SJCRH30 (cell line): ENCODE results near the gene SURF6. TPM values are rescaled to one million over a fixed set of nuclear protein-coding genes. Genes with fewer than 3 reads are reported as not detected.
A peak's percentile ranks its signal among the peaks of the same experiment; 100 is the strongest.
"Not testable (repeated sequence)": the region's sequence is repeated elsewhere in the genome, so short reads cannot be mapped to it uniquely, and the experiment has no call there.

Source experiments
- DNase-seq, 2 experiments: peaks; one replicate each; pipeline ENCODE4 v3.0.0-alpha.2; 2015 to 2020
- H3K27ac ChIP-seq: fragments of 250-450 bp; sonication (Bioruptor Pico); 2 replicates; pipeline ENCODE4 v1.5.1; 2020; ENCODE audit warnings: mild to moderate bottlenecking, moderate library complexity
- H3K27me3 ChIP-seq: fragments of 250-450 bp; sonication (Bioruptor Pico); 2 replicates; pipeline ENCODE4 v1.5.1; 2020; ENCODE audit warnings: mild to moderate bottlenecking, moderate library complexity
- H3K36me3 ChIP-seq: fragments of 250-450 bp; sonication (Bioruptor Pico); 2 replicates; pipeline ENCODE4 v1.5.1; 2020; ENCODE audit warnings: mild to moderate bottlenecking, moderate library complexity
- H3K4me1 ChIP-seq: fragments of 250-450 bp; sonication (Bioruptor Pico); 2 replicates; pipeline ENCODE4 v1.5.1; 2020; ENCODE audit warnings: mild to moderate bottlenecking, moderate library complexity
- H3K4me3 ChIP-seq: fragments of 250-450 bp; sonication (Bioruptor Pico); 2 replicates; pipeline ENCODE4 v1.5.1; 2020; ENCODE audit warnings: mild to moderate bottlenecking, moderate library complexity
- H3K9me3 ChIP-seq: fragments of 250-450 bp; sonication (Bioruptor Pico); replicated peaks from 2 replicates; pipeline ENCODE4 v1.5.1; 2020; ENCODE audit warnings: mild to moderate bottlenecking, moderate library complexity
- total RNA-seq: library from RNA; depleted of rRNA; stranded (reverse); fragments of >200 nt; shearing (Covaris generic); gene quantifications from 2 replicates; pipeline ENCODE4 v1.2.3, GENCODE V29; 2014; rRNA removed

The SURF6 gene
- total RNA-seq, result 27.8 and 29.2 TPM in 2 replicates

DNA sequence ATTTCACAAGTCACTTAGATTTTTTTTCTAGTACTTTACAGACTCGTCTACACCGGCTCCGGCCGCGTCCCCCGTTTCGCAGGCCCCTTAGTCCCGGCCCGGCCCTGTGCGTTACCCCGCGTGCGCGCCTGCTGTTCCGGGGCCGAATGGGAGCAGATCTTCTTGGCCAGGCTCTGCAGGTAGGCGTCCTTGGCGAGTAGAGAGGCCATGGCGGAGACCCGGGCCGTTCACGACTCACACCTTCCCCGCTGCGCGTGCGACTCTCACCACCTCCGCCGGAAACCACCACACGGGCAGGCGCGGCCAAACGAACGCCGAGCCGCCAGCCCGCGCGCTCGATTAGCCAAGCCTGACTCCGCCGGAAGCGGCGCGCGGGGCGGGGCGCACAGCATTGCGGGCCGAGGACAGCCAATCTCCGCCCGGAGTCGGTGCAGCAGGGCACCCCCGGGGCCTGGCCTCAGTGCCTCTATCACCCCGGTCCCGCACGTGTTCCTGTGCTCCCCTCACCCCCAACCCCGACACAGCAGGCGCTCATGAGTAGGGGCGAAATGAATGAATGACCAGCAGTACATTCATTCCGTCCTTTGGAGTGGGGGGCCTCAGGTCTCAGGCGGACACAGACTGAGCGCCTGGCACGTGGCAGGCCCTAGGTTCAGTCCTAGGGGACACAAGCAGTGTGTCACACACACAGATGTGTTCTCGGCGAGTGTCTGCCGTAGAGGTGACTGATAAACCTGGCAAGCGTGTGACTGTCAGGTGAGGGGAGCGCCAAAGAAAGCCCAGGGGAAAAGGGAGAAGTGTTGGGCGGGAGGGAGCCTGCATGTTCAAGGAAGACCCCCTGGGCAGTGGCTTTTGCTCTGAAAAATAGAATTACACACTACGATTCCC is at the start of gene SURF6:
Gene SURF6, minus strand, starts transcription at position 265 of the 888 bp plus-strand sequence. Its CDS starts 56 bp downstream, at position 209.
- no peaks in the 10 kb centered on the region for H3K4me1 ChIP-seq
- H3K9me3 ChIP-seq, result no peaks in the 10 kb centered on the region
- H3K27me3 ChIP-seq, result no peaks in the 10 kb centered on the region
- peaks cover 43% of the 10 kb centered on the region for H3K36me3 ChIP-seq
- DNase-seq, result peak; percentile 93 to 94
- peak within 1 kb of the TSS; percentile 37; the same call in 1 of the 2 replicates for H3K27ac ChIP-seq
- H3K4me3 ChIP-seq, result peak within 1 kb of the TSS; percentile 83

DNA sequence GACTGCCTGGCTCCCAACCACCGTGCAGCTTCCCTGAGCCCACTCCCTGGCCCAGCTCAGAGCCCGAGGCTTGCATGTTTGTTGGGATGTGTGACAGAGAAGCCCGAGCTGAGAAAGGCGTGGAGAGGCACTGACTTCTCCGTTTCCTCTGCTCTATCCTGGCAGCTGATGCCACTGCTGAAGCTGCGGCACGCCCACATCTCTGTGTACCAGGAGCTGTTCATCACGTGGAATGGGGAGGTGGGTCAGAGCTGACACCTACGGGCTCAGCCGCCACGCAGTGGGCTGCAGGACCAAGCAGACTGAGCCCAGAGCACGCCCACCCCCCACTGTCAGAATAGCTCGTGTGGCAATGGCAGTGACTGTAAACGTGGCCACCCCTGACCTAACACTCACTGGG is 49.5 kb upstream of the SURF6 start:
- Histone ChIP-seq H3K9me3 (no peaks in the 10 kb centered on the region), H3K27me3 (no peaks in the 10 kb centered on the region), H3K36me3 (no peaks in the 10 kb centered on the region), H3K27ac (no peak overlapping the region), H3K4me3 (no peak overlapping the region), H3K4me1 (peaks cover 5% of the 10 kb centered on the region; the same call in 1 of the 2 replicates)
- DNase-seq, result no peak

DNA sequence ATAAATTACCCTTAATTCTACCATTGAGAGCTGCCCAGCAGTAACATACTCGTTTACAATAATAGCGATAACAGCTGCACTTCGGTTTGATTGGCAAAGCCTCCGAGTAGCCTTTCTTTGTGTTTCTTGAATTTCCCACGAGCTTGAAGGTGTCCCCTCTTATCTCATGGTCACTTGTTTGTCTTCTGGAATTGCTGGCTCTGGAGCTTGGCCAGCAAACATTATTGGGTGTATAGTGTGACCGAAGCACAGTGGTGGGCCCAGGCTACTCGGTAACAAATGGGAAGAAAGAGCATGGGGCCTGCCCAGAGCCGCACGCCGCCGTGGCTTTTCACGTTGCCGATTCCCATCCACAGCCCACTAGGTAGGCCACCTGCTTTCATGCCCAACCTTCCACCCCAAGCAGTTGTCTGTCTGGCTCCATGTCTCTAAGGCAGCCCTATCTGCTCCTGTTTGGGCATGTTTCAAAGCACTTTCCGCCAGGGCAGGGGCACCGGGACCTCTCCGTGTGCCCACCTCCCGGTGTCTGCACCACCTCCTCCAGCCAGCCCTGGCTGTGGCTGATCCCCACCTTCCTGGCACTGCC is 48.8 kb upstream of the SURF6 start:
- H3K27me3 ChIP-seq, result no peaks in the 10 kb centered on the region
- peak in 1 of 2 experiments; percentile 65 for DNase-seq
- H3K9me3 ChIP-seq, result no peaks in the 10 kb centered on the region
- peaks cover 5% of the 10 kb centered on the region; the same call in 1 of the 2 replicates for H3K4me1 ChIP-seq
- no peaks in the 10 kb centered on the region for H3K36me3 ChIP-seq
- H3K27ac ChIP-seq, result no peak overlapping the region
- H3K4me3 ChIP-seq, result no peak overlapping the region

DNA sequence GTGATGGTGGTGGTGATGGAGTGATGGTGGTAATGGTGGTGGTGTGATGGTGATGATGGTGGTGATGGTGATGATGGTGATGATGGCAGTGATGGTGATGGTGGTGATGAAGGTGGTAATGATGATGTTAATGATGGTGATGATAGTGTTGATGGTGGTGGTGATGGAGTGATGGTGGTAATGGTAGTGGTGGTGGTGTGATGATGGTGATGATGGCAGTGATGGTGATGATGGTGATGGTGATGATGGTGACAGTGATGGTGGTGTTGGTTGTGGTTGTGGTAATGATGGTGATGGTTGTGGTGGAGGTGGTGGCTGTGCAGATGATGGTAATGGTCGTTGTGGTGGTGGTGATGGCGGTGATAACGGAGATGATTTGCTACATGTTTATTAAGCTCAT is 47.5 kb upstream of the SURF6 start:
- Histone ChIP-seq H3K36me3 (no peaks in the 10 kb centered on the region), H3K27ac (no peak overlapping the region), H3K9me3 (no peaks in the 10 kb centered on the region), H3K4me3 (no peak overlapping the region), H3K4me1 (peaks cover 5% of the 10 kb centered on the region; the same call in 1 of the 2 replicates), H3K27me3 (no peaks in the 10 kb centered on the region)
- no peak for DNase-seq

DNA sequence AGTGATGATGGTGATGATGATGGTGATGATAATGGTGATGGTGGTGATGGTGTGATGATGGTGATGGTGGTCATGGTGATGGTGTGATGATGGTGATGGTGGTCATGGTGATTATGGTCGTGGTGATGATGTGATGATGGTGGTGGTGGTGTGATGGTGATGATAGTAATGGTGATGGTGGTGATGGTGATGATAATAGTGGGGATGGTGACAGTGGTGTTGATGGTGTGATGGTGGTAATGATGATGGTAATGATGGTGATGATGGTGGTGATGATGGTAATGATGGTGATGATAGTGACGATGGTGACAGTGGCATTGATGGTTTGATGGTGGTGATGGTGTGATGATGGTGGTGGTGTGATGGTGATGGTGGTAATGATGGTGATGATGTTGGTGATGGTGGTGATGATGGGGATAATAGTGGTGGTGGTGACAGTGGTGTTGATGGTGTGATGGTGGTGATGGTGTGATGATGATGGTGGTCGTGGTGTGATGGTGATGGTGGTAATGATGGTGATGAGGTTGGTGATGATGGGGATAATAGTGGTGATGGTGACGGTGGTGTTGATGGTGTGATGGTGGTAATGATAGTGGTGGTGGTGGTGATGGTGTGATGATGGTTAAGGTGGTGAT is 46.6 kb upstream of the SURF6 start:
- no peak overlapping the region for H3K27ac ChIP-seq
- no peaks in the 10 kb centered on the region for H3K36me3 ChIP-seq
- no peaks in the 10 kb centered on the region for H3K9me3 ChIP-seq
- no peak for DNase-seq
- H3K4me3 ChIP-seq, result no peak overlapping the region
- peaks cover 5% of the 10 kb centered on the region; the same call in 1 of the 2 replicates for H3K4me1 ChIP-seq
- H3K27me3 ChIP-seq, result no peaks in the 10 kb centered on the region

DNA sequence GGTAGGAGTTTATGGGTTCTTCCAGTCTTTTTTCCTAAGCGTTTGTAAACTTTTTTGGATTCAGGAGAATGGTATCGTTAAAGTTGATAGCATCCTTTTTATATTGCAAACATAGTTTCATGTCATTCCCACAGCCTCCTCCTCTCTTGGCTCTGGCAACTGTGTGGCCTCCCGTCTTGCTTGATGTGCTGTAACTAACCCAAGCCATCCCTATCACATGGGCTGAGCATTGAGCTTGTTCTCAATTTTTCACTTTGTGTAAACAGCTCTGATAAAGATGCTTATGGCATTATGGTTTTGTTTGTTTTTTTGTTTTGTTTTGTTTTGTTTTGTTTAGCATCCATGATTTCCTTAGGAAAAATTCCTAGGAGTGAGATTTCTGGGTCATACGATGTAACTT is 44.7 kb upstream of the SURF6 start:
- H3K36me3 ChIP-seq, result no peaks in the 10 kb centered on the region
- peaks cover 3% of the 10 kb centered on the region; the same call in 1 of the 2 replicates for H3K4me1 ChIP-seq
- no peaks in the 10 kb centered on the region for H3K9me3 ChIP-seq
- no peak overlapping the region for H3K4me3 ChIP-seq
- H3K27ac ChIP-seq, result no peak overlapping the region
- no peak for DNase-seq
- H3K27me3 ChIP-seq, result no peaks in the 10 kb centered on the region

DNA sequence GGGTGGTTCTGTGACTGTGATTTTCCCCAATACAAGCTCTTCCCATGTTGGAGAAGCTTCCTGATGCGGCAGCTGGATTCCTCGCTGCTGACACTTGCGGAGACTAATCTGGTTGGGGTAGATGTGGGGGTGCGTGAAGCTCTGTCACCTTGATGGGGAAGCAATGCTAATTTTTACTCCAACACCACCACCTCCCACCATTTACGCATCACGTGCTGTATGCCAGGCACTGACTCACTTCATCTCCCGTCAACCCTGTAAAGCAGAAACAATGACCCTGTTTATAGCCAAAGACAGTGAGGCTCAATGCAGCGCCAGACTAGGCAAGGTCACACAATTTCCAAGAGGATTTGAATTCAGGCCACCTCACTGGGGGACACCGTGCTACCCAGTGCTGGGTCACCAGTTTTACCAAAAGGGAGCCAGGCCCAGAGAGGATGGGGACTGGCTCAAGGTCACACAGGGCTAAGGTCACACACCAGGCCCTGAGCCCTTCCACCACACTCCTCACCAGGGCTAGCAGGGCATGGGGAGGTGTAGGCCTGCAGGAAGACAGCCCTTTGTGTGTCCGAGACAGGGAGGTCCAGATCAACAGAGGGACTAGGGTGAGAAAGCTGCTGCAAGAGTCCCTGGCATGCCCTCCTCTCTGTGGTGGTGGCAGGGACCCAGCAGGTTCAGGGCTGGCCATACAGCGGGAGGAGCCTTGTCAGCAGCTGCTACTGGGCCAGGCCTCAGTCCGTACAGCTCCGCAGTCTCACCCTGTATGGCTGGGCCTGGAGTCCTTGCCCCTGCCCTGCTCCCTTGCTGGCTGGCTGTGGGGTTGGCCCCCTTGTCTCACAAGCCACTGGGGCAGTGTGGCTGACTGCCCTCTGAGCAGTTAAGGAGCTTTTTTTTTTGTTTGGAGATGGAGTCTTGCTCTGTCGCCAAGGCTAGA is 43.4 kb upstream of the SURF6 start:
- Histone ChIP-seq H3K4me3 (no peak overlapping the region), H3K27me3 (no peaks in the 10 kb centered on the region), H3K4me1 (no peaks in the 10 kb centered on the region), H3K36me3 (no peaks in the 10 kb centered on the region), H3K27ac (no peak overlapping the region), H3K9me3 (no peaks in the 10 kb centered on the region)
- DNase-seq, result no peak

DNA sequence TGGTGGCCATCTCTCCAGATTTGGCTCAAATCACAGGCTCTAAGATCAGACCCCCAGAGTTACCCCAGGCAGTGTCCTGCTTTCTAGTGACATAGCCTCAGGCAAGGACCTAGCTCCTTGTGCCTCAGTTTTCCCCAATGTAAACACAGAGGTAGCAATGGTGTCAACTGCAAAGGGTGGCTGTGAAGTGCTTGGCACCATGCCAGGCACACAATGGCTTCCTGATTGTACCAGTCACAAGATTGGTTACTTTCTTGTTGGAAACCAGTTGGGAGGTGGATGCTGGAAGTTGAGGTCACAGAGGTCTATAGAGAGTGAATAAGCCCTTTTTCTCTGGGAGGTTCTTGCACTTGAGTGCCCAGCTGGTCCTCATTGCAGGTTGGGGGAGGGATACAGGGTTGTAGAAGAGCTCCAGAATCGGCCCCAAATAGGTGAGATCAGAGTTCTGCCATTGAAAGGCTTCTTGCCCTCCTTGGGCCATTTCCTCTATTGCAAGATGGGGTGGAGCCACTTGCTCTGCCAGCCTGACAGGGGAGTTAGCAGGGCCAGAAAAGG is 42.5 kb upstream of the SURF6 start:
- no peak for DNase-seq
- peaks cover 4% of the 10 kb centered on the region for H3K36me3 ChIP-seq
- no peak overlapping the region for H3K27ac ChIP-seq
- no peaks in the 10 kb centered on the region for H3K4me1 ChIP-seq
- no peak overlapping the region for H3K4me3 ChIP-seq
- no peaks in the 10 kb centered on the region for H3K27me3 ChIP-seq
- no peaks in the 10 kb centered on the region for H3K9me3 ChIP-seq

DNA sequence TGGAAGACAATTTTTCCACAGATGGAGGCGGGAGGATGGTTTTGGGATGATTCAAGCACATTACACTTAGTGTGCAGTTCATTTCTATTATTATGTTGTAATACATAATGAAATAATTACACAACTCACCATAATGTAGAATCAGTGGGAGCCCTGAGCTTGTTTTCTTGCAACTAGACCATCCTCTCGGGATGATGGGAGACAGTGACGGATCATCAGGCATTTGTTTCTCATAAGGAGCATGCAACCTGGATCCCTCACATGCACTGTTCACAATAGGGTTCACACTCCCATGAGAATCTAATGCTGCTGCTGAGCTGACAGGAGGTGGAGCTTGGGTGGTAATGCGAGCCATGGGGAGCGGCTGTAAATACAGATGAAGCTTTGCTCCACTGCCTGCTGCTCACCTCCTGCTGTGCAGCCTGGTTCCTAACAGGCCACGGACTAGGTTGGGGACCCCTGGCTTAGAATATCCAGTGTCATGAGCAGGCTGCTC is 41.8 kb upstream of the SURF6 start:
- H3K27me3 ChIP-seq, result no peaks in the 10 kb centered on the region
- no peak overlapping the region for H3K4me3 ChIP-seq
- no peaks in the 10 kb centered on the region for H3K4me1 ChIP-seq
- H3K9me3 ChIP-seq, result no peaks in the 10 kb centered on the region
- DNase-seq, result peak; percentile 50 to 70
- H3K27ac ChIP-seq, result no peak overlapping the region
- peaks cover 10% of the 10 kb centered on the region for H3K36me3 ChIP-seq

DNA sequence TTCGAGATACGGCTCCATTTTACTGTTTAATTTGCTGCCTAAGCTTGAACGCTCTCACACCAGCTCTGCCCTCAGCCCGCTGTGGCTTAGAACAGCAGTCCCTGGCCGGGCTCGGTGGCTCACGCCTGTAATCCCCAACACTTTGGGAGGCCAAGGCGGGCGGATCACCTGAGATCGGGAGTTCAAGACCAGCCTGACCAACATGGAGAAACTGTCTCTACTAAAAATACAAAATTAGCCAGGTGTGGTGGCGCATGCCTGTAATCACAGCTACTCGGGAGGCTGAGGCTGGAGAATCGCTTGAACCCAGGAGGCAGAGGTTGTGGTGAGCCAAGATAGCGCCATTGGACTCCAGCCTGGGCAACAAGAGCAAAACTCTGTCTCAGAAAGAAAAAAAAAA is 41.3 kb upstream of the SURF6 start:
- peaks cover 13% of the 10 kb centered on the region for H3K36me3 ChIP-seq
- H3K27ac ChIP-seq, DNase-seq, H3K9me3 ChIP-seq, H3K27me3 ChIP-seq, H3K4me3 ChIP-seq, H3K4me1 ChIP-seq: not testable (repeated sequence)

DNA sequence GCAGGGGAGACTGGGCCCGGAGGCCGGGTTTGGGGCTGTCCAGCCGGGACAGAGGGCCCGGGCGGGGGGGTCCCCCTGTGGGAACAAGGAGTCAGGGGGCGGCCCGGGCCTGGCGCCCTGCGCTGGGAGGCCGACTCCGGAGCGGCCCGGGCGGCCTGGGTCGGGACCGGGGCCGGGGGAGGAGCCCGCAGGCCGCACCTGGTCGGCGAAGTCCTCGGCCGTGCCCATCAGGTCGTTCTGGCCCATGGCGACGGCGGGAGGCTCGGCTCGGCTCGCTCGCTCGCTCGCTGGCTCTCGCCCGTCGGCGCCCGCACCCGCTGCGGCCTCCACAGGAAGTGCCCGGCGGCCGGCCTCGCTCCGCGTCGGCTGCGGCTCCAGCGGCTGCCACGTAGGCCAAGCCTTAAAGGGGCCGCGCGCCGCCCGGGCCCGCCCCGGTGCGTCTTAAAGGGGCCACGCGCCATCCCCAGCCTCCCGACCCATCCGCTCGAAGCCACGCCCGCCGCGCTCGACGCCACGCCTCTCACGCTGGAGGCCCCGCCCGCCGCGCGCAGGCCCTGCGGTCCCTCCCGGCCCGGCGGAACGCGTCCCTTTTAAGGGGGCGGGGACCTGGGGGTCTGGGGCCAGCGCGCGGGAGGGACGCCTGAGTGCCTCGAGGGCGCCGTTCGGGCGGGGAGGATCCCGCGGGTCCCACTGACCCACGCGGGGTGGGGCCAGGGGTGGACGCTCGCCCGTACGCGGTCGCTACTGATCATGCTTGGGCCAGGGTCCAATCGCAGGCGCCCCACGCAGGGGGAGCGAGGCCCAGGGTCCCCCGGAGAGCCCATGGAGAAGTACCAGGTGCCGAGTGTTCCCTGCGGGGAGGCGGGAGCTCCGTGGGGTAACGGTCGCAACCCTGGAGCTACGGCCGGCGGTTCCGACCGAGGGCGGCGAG is 40.0 kb upstream of the SURF6 start, which contains the start of the genes STKLD1 and SURF4:
Gene STKLD1, plus strand, starts transcription at position 643 of the 931 bp plus-strand sequence. Its CDS starts 108 bp downstream, at position 751.
Gene SURF4, minus strand, starts transcription at position 337 of the 931 bp plus-strand sequence. Its CDS starts 91 bp downstream, at position 246.
- H3K27me3 ChIP-seq, result no peaks in the 10 kb centered on the region
- H3K27ac ChIP-seq, result peak within 1 kb of the TSS; percentile 51
- DNase-seq, result peak; percentile 96 to 98
- H3K36me3 ChIP-seq, result peaks cover 15% of the 10 kb centered on the region
- H3K9me3 ChIP-seq, result no peaks in the 10 kb centered on the region
- no peaks in the 10 kb centered on the region for H3K4me1 ChIP-seq
- peak within 1 kb of the TSS; percentile 81 for H3K4me3 ChIP-seq

DNA sequence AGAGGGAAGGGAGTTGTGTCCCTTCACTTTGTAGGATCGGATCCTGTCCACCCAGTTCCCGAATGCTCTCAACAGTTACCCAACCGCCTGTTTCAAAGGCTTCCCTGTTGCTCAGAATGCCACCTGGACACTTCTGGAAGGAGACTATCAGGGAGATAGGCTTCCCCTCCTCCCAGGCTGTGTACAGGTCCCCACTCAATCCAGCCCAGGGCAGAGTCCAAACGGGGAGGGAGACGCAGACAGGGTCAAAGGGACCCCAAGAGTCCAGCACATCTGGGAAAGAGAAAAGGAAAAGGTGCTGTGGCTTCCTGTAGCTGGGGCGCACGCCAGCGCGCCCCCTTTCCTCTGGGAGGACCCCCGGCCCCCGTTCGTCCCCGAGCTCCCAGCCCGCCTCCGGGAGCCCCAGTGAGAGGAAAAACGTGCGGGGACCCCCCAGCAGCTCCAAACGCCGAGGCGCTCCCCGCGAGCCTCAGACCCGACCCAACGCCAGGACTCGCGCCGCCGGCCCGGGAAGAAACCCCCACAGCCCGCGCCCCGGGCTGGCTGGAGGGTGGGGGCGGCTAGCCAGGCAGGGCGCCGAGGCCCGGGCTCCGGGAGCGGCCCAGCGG is 39.2 kb upstream of the SURF6 start:
- Histone ChIP-seq H3K27ac (peak overlapping the region; percentile 51), H3K4me1 (no peaks in the 10 kb centered on the region), H3K27me3 (no peaks in the 10 kb centered on the region), H3K4me3 (peak overlapping the region; percentile 81), H3K36me3 (peaks cover 18% of the 10 kb centered on the region), H3K9me3 (no peaks in the 10 kb centered on the region)
- peak; percentile 49 to 63 for DNase-seq
